ENCODE data around the gene LRRC74A.

Gene LRRC74A

GRCh38 chr14:76826122-76826521, at the start of gene LRRC74A:
LRRC74A (plus strand) TSS chr14:76826408; CDS start chr14:76826698, 290 bp downstream.
- Histone ChIP-seq H3K4me3 (no peak within 1 kb of the TSS), H3K36me3 (ENCODE audit: insufficient read depth, low read length) (no peaks in the 10 kb centered on the region), H3K9ac (ENCODE audit: insufficient read length) (no peak within 1 kb of the TSS), H3K9me3 (ENCODE audit: low read depth, low read length) (no peaks in the 10 kb centered on the region), H3K27ac (no peak within 1 kb of the TSS)
- no peak for DNase-seq (ENCODE audit: low read depth, low spot score)
- TF ChIP-seq EZH2 (IDR thresholded peaks at IDR 0.05): no peak
- no peak for TF ChIP-seq POLR2AphosphoS5 (IDR thresholded peaks at IDR 0.05; ENCODE audit: borderline replicate concordance, low read depth, low read length)
- no peak for TF ChIP-seq FOXP2 (optimal IDR thresholded peaks at IDR 0.05; ENCODE audit: control extremely low read depth, extremely low read length, insufficient read depth)

- Histone ChIP-seq H3K9ac (ENCODE audit: insufficient read length) (no peak overlapping the region), H3K9me3 (ENCODE audit: low read depth, low read length) (no peaks in the 10 kb centered on the region), H3K4me3 (no peak overlapping the region), H3K36me3 (ENCODE audit: insufficient read depth, low read length) (no peaks in the 10 kb centered on the region), H3K27ac (no peak overlapping the region)
- no peak for DNase-seq (ENCODE audit: low read depth, low spot score)
- TF ChIP-seq FOXP2 (optimal IDR thresholded peaks at IDR 0.05; ENCODE audit: control extremely low read depth, extremely low read length, insufficient read depth) (no peak), EZH2 (IDR thresholded peaks at IDR 0.05) (no peak), POLR2AphosphoS5 (IDR thresholded peaks at IDR 0.05; ENCODE audit: borderline replicate concordance, low read depth, low read length) (no peak)
Observed at GRCh38 chr14:76776428-76777251, 49.6 kb upstream of the LRRC74A start.

- H3K36me3 ChIP-seq (ENCODE audit: insufficient read depth, low read length): no peaks in the 10 kb centered on the region
- DNase-seq (ENCODE audit: low read depth, low spot score): no peak
- H3K9ac ChIP-seq (ENCODE audit: insufficient read length): no peak overlapping the region
- H3K9me3 ChIP-seq (ENCODE audit: low read depth, low read length): no peaks in the 10 kb centered on the region
- H3K27ac ChIP-seq: no peak overlapping the region
- no peak overlapping the region for H3K4me3 ChIP-seq
- TF ChIP-seq EZH2 (IDR thresholded peaks at IDR 0.05) (no peak), POLR2AphosphoS5 (IDR thresholded peaks at IDR 0.05; ENCODE audit: borderline replicate concordance, low read depth, low read length) (no peak), FOXP2 (optimal IDR thresholded peaks at IDR 0.05; ENCODE audit: control extremely low read depth, extremely low read length, insufficient read depth) (no peak)
Observed at GRCh38 chr14:76777721-76778120, 48.5 kb upstream of the LRRC74A start.

GRCh38 chr14:76778546-76779215, 47.5 kb upstream of the LRRC74A start:
- no peak for DNase-seq (ENCODE audit: low read depth, low spot score)
- Histone ChIP-seq H3K9ac (ENCODE audit: insufficient read length) (no peak overlapping the region), H3K36me3 (ENCODE audit: insufficient read depth, low read length) (no peaks in the 10 kb centered on the region), H3K4me3 (no peak overlapping the region), H3K27ac (no peak overlapping the region), H3K9me3 (ENCODE audit: low read depth, low read length) (no peaks in the 10 kb centered on the region)
- TF ChIP-seq FOXP2 (optimal IDR thresholded peaks at IDR 0.05; ENCODE audit: control extremely low read depth, extremely low read length, insufficient read depth) (no peak), EZH2 (IDR thresholded peaks at IDR 0.05) (no peak), POLR2AphosphoS5 (IDR thresholded peaks at IDR 0.05; ENCODE audit: borderline replicate concordance, low read depth, low read length) (no peak)

GRCh38 chr14:76779221-76780057, 46.8 kb upstream of the LRRC74A start:
- no peaks in the 10 kb centered on the region for H3K36me3 ChIP-seq (ENCODE audit: insufficient read depth, low read length)
- H3K9ac ChIP-seq (ENCODE audit: insufficient read length): no peak overlapping the region
- TF ChIP-seq FOXP2 (optimal IDR thresholded peaks at IDR 0.05; ENCODE audit: control extremely low read depth, extremely low read length, insufficient read depth): no peak
- TF ChIP-seq EZH2 (IDR thresholded peaks at IDR 0.05): no peak
- TF ChIP-seq POLR2AphosphoS5 (IDR thresholded peaks at IDR 0.05; ENCODE audit: borderline replicate concordance, low read depth, low read length): no peak; the same call in 1 of the 2 replicates
- no peak overlapping the region for H3K27ac ChIP-seq
- DNase-seq (ENCODE audit: low read depth, low spot score): no peak
- no peak overlapping the region for H3K4me3 ChIP-seq
- no peaks in the 10 kb centered on the region for H3K9me3 ChIP-seq (ENCODE audit: low read depth, low read length)

- no peak for DNase-seq (ENCODE audit: low read depth, low spot score)
- Histone ChIP-seq H3K9me3 (ENCODE audit: low read depth, low read length) (no peaks in the 10 kb centered on the region), H3K4me3 (no peak overlapping the region), H3K36me3 (ENCODE audit: insufficient read depth, low read length) (no peaks in the 10 kb centered on the region), H3K9ac (ENCODE audit: insufficient read length) (no peak overlapping the region), H3K27ac (no peak overlapping the region)
- TF ChIP-seq FOXP2 (optimal IDR thresholded peaks at IDR 0.05; ENCODE audit: control extremely low read depth, extremely low read length, insufficient read depth) (no peak), EZH2 (IDR thresholded peaks at IDR 0.05) (no peak)
Observed at GRCh38 chr14:76780058-76780345, 46.2 kb upstream of the LRRC74A start.

- Histone ChIP-seq H3K36me3 (ENCODE audit: insufficient read depth, low read length) (no peaks in the 10 kb centered on the region), H3K4me3 (no peak overlapping the region), H3K9ac (ENCODE audit: insufficient read length) (no peak overlapping the region), H3K27ac (no peak overlapping the region), H3K9me3 (ENCODE audit: low read depth, low read length) (no peaks in the 10 kb centered on the region)
- TF ChIP-seq EZH2 (IDR thresholded peaks at IDR 0.05) (no peak), POLR2AphosphoS5 (IDR thresholded peaks at IDR 0.05; ENCODE audit: borderline replicate concordance, low read depth, low read length) (no peak), FOXP2 (optimal IDR thresholded peaks at IDR 0.05; ENCODE audit: control extremely low read depth, extremely low read length, insufficient read depth) (no peak)
- no peak for DNase-seq (ENCODE audit: low read depth, low spot score)
Observed at GRCh38 chr14:76780360-76780759, 45.8 kb upstream of the LRRC74A start.

Data from SK-N-MC (cell line).